Measurements from ENCODE around the gene CLCN6. TPM values are rescaled to one million over a fixed set of nuclear protein-coding genes. Genes with fewer than 3 reads are reported as not detected.
A peak's percentile ranks its signal among the peaks of the same experiment; 100 is the strongest.

Gene CLCN6
- total RNA-seq, 1 donor from 2014 or later = 7.9 TPM

DNA sequence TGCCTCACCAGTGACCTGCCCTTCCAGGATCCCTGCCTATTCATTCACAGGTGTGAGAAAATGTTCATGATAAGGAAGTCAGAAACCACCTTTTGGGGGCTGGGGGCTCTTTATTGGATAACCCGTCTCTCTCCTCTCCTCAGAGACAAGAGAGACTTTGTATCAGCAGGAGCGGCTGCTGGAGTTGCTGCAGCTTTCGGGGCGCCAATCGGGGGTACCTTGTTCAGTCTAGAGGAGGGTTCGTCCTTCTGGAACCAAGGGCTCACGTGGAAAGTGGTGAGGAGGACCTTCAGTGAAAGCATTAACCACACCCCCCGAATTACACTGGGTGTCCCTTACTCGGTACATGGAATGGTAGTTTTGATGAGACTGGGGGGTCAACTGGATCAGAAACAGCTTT lies 21.0 kb downstream of the CLCN6 start:
- no peak for DNase-seq (ENCODE audit: low spot score)

DNA sequence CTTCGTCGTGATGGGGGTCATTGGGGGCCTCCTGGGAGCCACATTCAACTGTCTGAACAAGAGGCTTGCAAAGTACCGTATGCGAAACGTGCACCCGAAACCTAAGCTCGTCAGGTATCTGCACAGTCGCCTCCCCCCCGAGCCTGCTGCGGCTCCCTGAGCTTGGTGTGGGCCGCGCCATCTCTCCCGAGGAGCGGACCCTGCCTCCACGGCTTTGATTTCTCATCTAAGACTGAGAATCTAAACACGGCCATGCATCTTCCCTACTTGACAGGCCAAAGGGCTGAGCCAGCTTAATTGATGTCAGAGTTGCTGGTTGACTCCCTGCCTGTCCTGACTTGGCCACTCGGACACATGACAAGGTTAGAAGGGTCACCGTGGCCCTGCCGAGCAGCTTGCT lies 22.5 kb downstream of the CLCN6 start:
- no peak for DNase-seq (ENCODE audit: low spot score)

- DNase-seq (ENCODE audit: low spot score) = no peak
These were observed 26.1 kb downstream of the CLCN6 start for GRCh38 chr1:11831945-11832725.

DNA sequence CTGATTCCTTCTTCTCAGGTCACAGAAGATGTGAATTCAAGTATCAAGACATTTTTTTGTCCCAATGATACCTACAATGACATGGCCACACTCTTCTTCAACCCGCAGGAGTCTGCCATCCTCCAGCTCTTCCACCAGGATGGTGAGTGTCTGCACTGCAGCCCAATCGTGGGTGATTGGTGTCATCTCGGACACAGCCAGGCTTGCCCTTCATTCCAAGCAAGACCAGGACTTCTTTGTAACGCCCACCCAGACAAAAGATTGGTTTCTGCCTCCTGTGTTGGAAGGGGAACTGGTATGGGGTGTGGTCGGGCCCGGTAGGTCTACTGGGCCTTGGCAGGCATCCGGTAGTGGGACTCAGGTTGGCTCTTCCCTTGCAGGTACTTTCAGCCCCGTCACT lies 27.5 kb downstream of the CLCN6 start:
- DNase-seq (ENCODE audit: low spot score) = no peak

GRCh38 chr1:11833900-11834299 lies 27.9 kb downstream of the CLCN6 start:
- no peak for DNase-seq (ENCODE audit: low spot score)

DNA sequence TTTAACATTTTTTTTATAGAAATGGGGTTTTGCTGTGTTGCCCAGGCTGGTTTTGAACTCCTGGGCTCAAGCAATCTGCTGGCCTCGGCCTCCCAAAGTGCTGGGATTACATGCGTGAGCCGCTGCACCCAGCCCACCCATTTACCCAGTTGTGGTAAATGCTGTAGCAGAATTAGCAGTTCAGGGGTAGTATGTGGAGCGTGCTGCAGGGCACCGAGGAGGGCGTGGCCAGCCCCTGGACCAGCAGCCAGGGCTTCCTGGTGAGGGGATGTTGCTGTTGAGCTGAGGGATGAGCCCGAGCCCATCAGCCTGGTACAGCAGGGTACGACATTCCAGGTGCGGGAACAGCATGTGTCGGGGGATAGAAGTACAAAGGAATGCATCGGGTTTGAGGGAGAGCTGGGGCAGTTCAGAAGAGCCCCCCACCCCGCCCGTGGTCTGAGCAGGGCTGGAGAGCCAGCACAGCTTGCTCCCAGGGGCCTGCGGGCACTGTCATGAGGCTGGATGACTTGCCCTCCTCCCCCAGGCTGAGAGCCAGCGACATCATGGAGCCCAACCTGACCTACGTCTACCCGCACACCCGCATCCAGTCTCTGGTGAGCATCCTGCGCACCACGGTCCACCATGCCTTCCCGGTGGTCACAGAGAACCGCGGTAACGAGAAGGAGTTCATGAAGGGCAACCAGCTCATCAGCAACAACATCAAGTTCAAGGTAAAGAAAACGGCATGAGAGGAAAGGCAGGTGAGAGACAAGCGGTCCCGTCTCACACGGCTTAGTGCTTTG lies 29.6 kb downstream of the CLCN6 start:
- no peak for DNase-seq (ENCODE audit: low spot score)

GRCh38 chr1:11836955-11837766 lies 31.2 kb downstream of the CLCN6 start:
- no peak for DNase-seq (ENCODE audit: low spot score)

- DNase-seq (ENCODE audit: low spot score) = no peak
These were observed 31.9 kb downstream of the CLCN6 start for GRCh38 chr1:11837767-11838348.

GRCh38 chr1:11838349-11839272 lies 32.6 kb downstream of the CLCN6 start:
- DNase-seq (ENCODE audit: low spot score) = peak; percentile 58

- no peak for DNase-seq (ENCODE audit: low spot score)
These were observed 34.0 kb downstream of the CLCN6 start for GRCh38 chr1:11839727-11840705.

- no peak for DNase-seq (ENCODE audit: low spot score)
These were observed 35.5 kb downstream of the CLCN6 start for GRCh38 chr1:11841245-11842153.

- DNase-seq (ENCODE audit: low spot score) = peak; percentile 67
These were observed 36.4 kb downstream of the CLCN6 start for GRCh38 chr1:11842154-11843041.

GRCh38 chr1:11845641-11846335 lies 39.8 kb downstream of the CLCN6 start:
- DNase-seq (ENCODE audit: low spot score) = peak; percentile 42

GRCh38 chr1:11847667-11848372 lies 41.8 kb downstream of the CLCN6 start, which contains the start of gene NPPA:
NPPA (minus strand) TSS chr1:11847783; CDS start chr1:11847684, 99 bp downstream.
- no peak for DNase-seq (ENCODE audit: low spot score)

- DNase-seq (ENCODE audit: low spot score) = no peak
These were observed 42.3 kb downstream of the CLCN6 start for GRCh38 chr1:11848373-11848700.

DNA sequence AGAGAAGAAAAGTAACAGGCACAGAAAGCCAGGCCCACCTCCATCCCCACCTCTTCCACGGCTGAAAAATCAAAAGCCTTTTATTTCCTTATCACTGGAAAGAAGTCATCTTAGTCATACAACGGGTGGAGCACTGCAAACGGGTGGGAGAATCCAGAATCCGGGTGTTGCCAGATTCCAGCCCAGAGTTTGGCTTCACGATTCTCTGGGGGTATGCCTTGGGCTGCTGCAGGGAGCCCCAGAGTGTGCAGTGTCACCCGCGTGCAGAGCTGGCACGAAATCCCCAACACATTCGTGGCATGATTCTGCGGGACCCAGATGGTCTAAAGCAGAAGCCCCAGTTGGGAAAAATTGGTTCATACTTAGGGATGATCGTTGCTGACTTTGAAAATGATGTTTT lies 44.2 kb downstream of the CLCN6 start:
- no peak for DNase-seq (ENCODE audit: low spot score)

All from umbilical cord (tissue), 2 donors.